Suprapubic skin (tissue), 4 donors: ENCODE measurements around the gene ADAMTS12. TPM values are rescaled to one million over a fixed set of nuclear protein-coding genes. Genes with fewer than 3 reads are reported as not detected.
"Not testable (repeated sequence)": the region's sequence is repeated elsewhere in the genome, so short reads cannot be mapped to it uniquely, and the experiment has no call there.

Experiments used
- DNase-seq, 2 donors: peaks; one replicate each; pipeline ENCODE4 v3.0.0-alpha.2; 2019; ENCODE audit warnings: low spot score in 2 of 2
- H3K27ac ChIP-seq: fragments of 200-600 bp; sonication (generic); one replicate; pipeline ENCODE4 v1.5.1; 2019
- H3K27me3 ChIP-seq: fragments of 200-600 bp; sonication (generic); one replicate; pipeline ENCODE4 v1.5.1; 2019
- H3K36me3 ChIP-seq: fragments of 200-600 bp; sonication (generic); one replicate; pipeline ENCODE4 v1.5.1; 2019
- H3K4me1 ChIP-seq: fragments of 200-600 bp; sonication (generic); one replicate; pipeline ENCODE4 v1.5.1; 2019
- H3K4me3 ChIP-seq: fragments of 200-600 bp; sonication (generic); one replicate; pipeline ENCODE4 v1.5.1; 2019; ENCODE audit warnings: mild to moderate bottlenecking
- H3K9me3 ChIP-seq: fragments of 200-600 bp; sonication (generic); one replicate; pipeline ENCODE4 v1.5.1; 2019
- CTCF ChIP-seq, 2 donors: fragments of 200-600 bp in 1 of 2; fragments of 450-650 bp in 1 of 2; sonication (generic) in 1 of 2; IDR thresholded peaks; one replicate each; pipeline ENCODE4 v1.5.1; 2016 to 2019; ENCODE audit warnings: antibody characterized with exemption in 2 of 2, mild to moderate bottlenecking in 1 of 2, moderate library complexity in 1 of 2
- EP300 ChIP-seq: sonication (generic); formaldehyde crosslinking; IDR thresholded peaks from one replicate; pipeline ENCODE4 v1.6.1; 2017; ENCODE audit warnings: antibody characterized with exemption
- POLR2A ChIP-seq, 2 donors: fragments of 450-650 bp; IDR thresholded peaks; one replicate each; pipeline ENCODE4 v1.6.1; 2017; ENCODE audit warnings: antibody characterized with exemption in 2 of 2, mild to moderate bottlenecking in 2 of 2, moderate library complexity in 2 of 2
- POLR2AphosphoS5 ChIP-seq, 3 donors: sonication (generic); formaldehyde crosslinking; IDR thresholded peaks; one replicate each; pipeline ENCODE4 v1.6.1; 2017; ENCODE audit warnings: antibody characterized with exemption in 3 of 3
- WGBS: methylation state at CpG from one replicate; pipeline ENCODE4 v1.1.5; 2018; 5-methylcytosine and 5-hydroxymethylcytosine counted together
- total RNA-seq, 4 donors: library from RNA; depleted of rRNA; stranded (reverse); fragments of >200 nt; gene quantifications; one replicate each; pipeline ENCODE4 v1.1.0, GENCODE V29; 2016

The ADAMTS12 gene
- total RNA-seq, 4 donors from 2014 or later = 0.26 to 1.3 (median 0.57) TPM

GRCh38 chr5:33558489-33558888 lies 333.3 kb downstream of the ADAMTS12 start:
- H3K36me3 ChIP-seq = no peaks in the 10 kb centered on the region
- no peaks in the 10 kb centered on the region for H3K9me3 ChIP-seq
- H3K27me3 ChIP-seq = no peaks in the 10 kb centered on the region
- H3K4me3 ChIP-seq = no peak overlapping the region
- WGBS = 50% methylated on average over 1 of the region's 1 CpG
- no peaks in the 10 kb centered on the region for H3K4me1 ChIP-seq
- no peak for TF ChIP-seq POLR2A (IDR thresholded peaks at IDR 0.05)
- no peak for TF ChIP-seq POLR2AphosphoS5 (IDR thresholded peaks at IDR 0.05)
- TF ChIP-seq EP300 = no peak
- TF ChIP-seq CTCF (IDR thresholded peaks at IDR 0.05) = no peak
- no peak overlapping the region for H3K27ac ChIP-seq
- no peak for DNase-seq

GRCh38 chr5:33557605-33558004 lies 334.2 kb downstream of the ADAMTS12 start:
- Histone ChIP-seq H3K4me1 (no peaks in the 10 kb centered on the region), H3K9me3 (no peaks in the 10 kb centered on the region), H3K27ac (no peak overlapping the region), H3K27me3 (no peaks in the 10 kb centered on the region), H3K4me3 (no peak overlapping the region), H3K36me3 (no peaks in the 10 kb centered on the region)
- 76% methylated on average over 3 of the region's 3 CpGs for WGBS
- no peak for DNase-seq
- TF ChIP-seq POLR2A (IDR thresholded peaks at IDR 0.05) = no peak
- no peak for TF ChIP-seq CTCF (IDR thresholded peaks at IDR 0.05)
- TF ChIP-seq POLR2AphosphoS5 (IDR thresholded peaks at IDR 0.05) = no peak
- no peak for TF ChIP-seq EP300

- DNase-seq = no peak
- Histone ChIP-seq H3K4me3 (no peak overlapping the region), H3K36me3 (no peaks in the 10 kb centered on the region), H3K9me3 (no peaks in the 10 kb centered on the region), H3K27ac (no peak overlapping the region), H3K4me1 (no peaks in the 10 kb centered on the region), H3K27me3 (no peaks in the 10 kb centered on the region)
- TF ChIP-seq CTCF (IDR thresholded peaks at IDR 0.05) = no peak
- TF ChIP-seq POLR2A (IDR thresholded peaks at IDR 0.05) = no peak
- no peak for TF ChIP-seq EP300
- TF ChIP-seq POLR2AphosphoS5 (IDR thresholded peaks at IDR 0.05) = no peak
- WGBS = 66% methylated on average over 8 of the region's 8 CpGs
Observed at GRCh38 chr5:33556330-33557328, 335.2 kb downstream of the ADAMTS12 start.

GRCh38 chr5:33549982-33550567 lies 341.7 kb downstream of the ADAMTS12 start:
- DNase-seq = no peak

GRCh38 chr5:33539790-33540189 lies 352.0 kb downstream of the ADAMTS12 start:
- not testable (repeated sequence) for H3K4me3 ChIP-seq, H3K9me3 ChIP-seq, H3K4me1 ChIP-seq, H3K27ac ChIP-seq, DNase-seq, H3K27me3 ChIP-seq, H3K36me3 ChIP-seq
- WGBS = 90% methylated on average over 8 of the region's 10 CpGs

More at GRCh38 chr5:33549982-33550567, 341.7 kb downstream of the ADAMTS12 start:
- no peak overlapping the region for H3K4me3 ChIP-seq
- no peaks in the 10 kb centered on the region for H3K36me3 ChIP-seq
- WGBS = 90% methylated on average over 6 of the region's 6 CpGs
- no peaks in the 10 kb centered on the region for H3K4me1 ChIP-seq
- TF ChIP-seq POLR2A (IDR thresholded peaks at IDR 0.05) (no peak), EP300 (no peak), POLR2AphosphoS5 (IDR thresholded peaks at IDR 0.05) (no peak), CTCF (IDR thresholded peaks at IDR 0.05) (no peak)
- H3K27me3 ChIP-seq = no peaks in the 10 kb centered on the region
- H3K27ac ChIP-seq = no peak overlapping the region
- H3K9me3 ChIP-seq = no peaks in the 10 kb centered on the region
